CD4-positive, alpha-beta T cell (primary cell): ENCODE measurements around the gene ELL2. TPM values are rescaled to one million over a fixed set of nuclear protein-coding genes. Genes with fewer than 3 reads are reported as not detected.
A peak's percentile ranks its signal among the peaks of the same experiment; 100 is the strongest.

Experiments
- ATAC-seq: fragments of 200-7000 bp; cut with Tn5 transposase; one replicate; pipeline ENCODE4 v1.10.0; 2022; ENCODE audit warnings: mild to moderate bottlenecking; ENCODE audit not compliant: poor library complexity
- CTCF ChIA-PET: fragments of 350-600 bp; sonication (Branson Sonifier 250); formaldehyde crosslinking; loops from one replicate; lab custom pipeline; 2021; ENCODE audit warnings: antibody characterized with exemption, inconsistent platforms; lab: Charles Lee
- POLR2A ChIA-PET: fragments of 350-600 bp; sonication (Branson Sonifier 250); formaldehyde crosslinking; loops from one replicate; lab custom pipeline; 2021; ENCODE audit warnings: antibody characterized with exemption, inconsistent platforms; lab: Charles Lee
- DNase-seq, 14 experiments: peaks; one replicate each; pipeline ENCODE4 v3.0.0-alpha.2; 2013 to 2020; ENCODE audit warnings: mixed read lengths in 2 of 14
- H3K27ac ChIP-seq, 2 donors: one replicate each; pipeline versions ENCODE4 v1.5.1 to v1.7.0; 2013; ENCODE audit warnings: low read length in 2 of 2, low read depth in 1 of 2, mild to moderate bottlenecking in 1 of 2
- H3K27me3 ChIP-seq, 2 experiments: 1 replicate in 1 of 2; 2 replicates in 1 of 2; pipeline versions ENCODE4 v1.6.1 to v1.7.0; 2013; ENCODE audit warnings: low read length in 2 of 2, control low read depth in 1 of 2, mild to moderate bottlenecking in 1 of 2, moderate library complexity in 1 of 2; ENCODE audit not compliant: insufficient read depth in 2 of 2, control insufficient read depth in 1 of 2
- H3K36me3 ChIP-seq: one replicate; pipeline ENCODE4 v1.6.1; 2013; ENCODE audit warnings: low read length, control low read depth; ENCODE audit not compliant: insufficient read depth
- H3K4me1 ChIP-seq: one replicate; pipeline ENCODE4 v1.6.1; 2013; ENCODE audit warnings: low read length, control low read depth; ENCODE audit not compliant: insufficient read depth
- H3K4me3 ChIP-seq: one replicate; pipeline ENCODE4 v1.5.1; 2013; ENCODE audit warnings: mild to moderate bottlenecking, low read length, moderate library complexity
- H3K9me3 ChIP-seq, 2 experiments: 1 replicate in 1 of 2; 2 replicates in 1 of 2; pipeline versions ENCODE4 v1.6.1 to v1.7.0; 2013; ENCODE audit warnings: low read length in 2 of 2, mild to moderate bottlenecking in 2 of 2, control low read depth in 1 of 2, moderate library complexity in 1 of 2; ENCODE audit not compliant: control insufficient read depth in 1 of 2, insufficient read depth in 1 of 2
- H3K27ac Mint-ChIP-seq: one replicate; pipeline ENCODE4 v1.8.0; 2020; ENCODE audit warnings: mixed read lengths
- H3K27me3 Mint-ChIP-seq: one replicate; pipeline ENCODE4 v1.8.0; 2021; ENCODE audit warnings: mixed read lengths
- H3K36me3 Mint-ChIP-seq: one replicate; pipeline ENCODE4 v1.8.0; 2021; ENCODE audit warnings: low read depth, mixed read lengths
- H3K4me1 Mint-ChIP-seq: one replicate; pipeline ENCODE4 v1.8.0; 2021; ENCODE audit warnings: low read depth, mixed read lengths
- H3K4me3 Mint-ChIP-seq: one replicate; pipeline ENCODE4 v1.8.0; 2020; ENCODE audit warnings: mild to moderate bottlenecking, mixed read lengths
- H3K9me3 Mint-ChIP-seq: one replicate; pipeline ENCODE4 v1.8.0; 2020; ENCODE audit warnings: mixed read lengths
- CTCF ChIP-seq: fragments of 200-600 bp; IDR thresholded peaks from one replicate; pipeline ENCODE4 v1.8.0; 2022; ENCODE audit warnings: antibody characterized with exemption, mild to moderate bottlenecking
- intact Hi-C, 2 experiments: fragments of 100-400 bp; cut with DNase I in 1 of 2; cut with micrococcal nuclease in 1 of 2; formaldehyde crosslinking; loops; one replicate each; pipeline versions ENCODE4 v1.15.1 to v1.9.0; 2023 to 2025; cut with DNase I, micrococcal nuclease
- total RNA-seq, 174 experiments: library from RNA in 2 of 174; stranded (reverse) in 2 of 174; gene quantifications; one replicate each; pipeline ENCODE4 v1.2.3 and lab custom pipeline; 2021 to 2026

Gene ELL2
- total RNA-seq, 2 experiments from 2014 or later: 93.5 to 98.1 TPM

- TF ChIP-seq CTCF: peak; percentile 5
- Histone ChIP-seq H3K4me1 (peaks cover 16% of the 10 kb centered on the region), H3K36me3 (no peaks in the 10 kb centered on the region), H3K4me3 (no peak overlapping the region), H3K9me3 (no peaks in the 10 kb centered on the region), H3K27me3 (no peaks in the 10 kb centered on the region), H3K27ac (no peak overlapping the region)
- H3K9me3 Mint-ChIP-seq: no peaks in the 10 kb centered on the region
- H3K4me3 Mint-ChIP-seq: no peak overlapping the region
- H3K27ac Mint-ChIP-seq: no peak overlapping the region
- H3K27me3 Mint-ChIP-seq: peaks cover 13% of the 10 kb centered on the region
- CTCF ChIA-PET: interaction anchor here (0.9 to 1.8 kb wide), 6 partner anchors 8 to 474 kb away, joined by 3 to 9 read pairs (median 4); partner anchors contain the start of gene ELL2
- H3K4me1 Mint-ChIP-seq: peaks cover 42% of the 10 kb centered on the region
- ATAC-seq (no peak), DNase-seq (peak in 4 of 14 experiments; percentile 15 to 50 (median 34))
- no peaks in the 10 kb centered on the region for H3K36me3 Mint-ChIP-seq
- POLR2A ChIA-PET: interaction anchor here (0.6 to 1.2 kb wide), 2 partner anchors 8 to 96 kb away, joined by 5 to 6 read pairs; no protein-coding TSS in a partner anchor
- intact Hi-C loops: loop anchor here (5.0 to 10.0 kb wide), 3 partner anchors 40 to 673 kb away; partner anchors contain the start of gene ELL2 (in 1 of the 2)
Measured at GRCh38 chr5:95861864-95862561, 99.6 kb downstream of the ELL2 start.

- Mint-ChIP-seq H3K27me3 (peaks cover 13% of the 10 kb centered on the region), H3K36me3 (no peaks in the 10 kb centered on the region), H3K4me3 (no peak overlapping the region), H3K4me1 (peaks cover 42% of the 10 kb centered on the region), H3K9me3 (no peaks in the 10 kb centered on the region), H3K27ac (peak overlapping the region; percentile 19)
- ChIA-PET CTCF (interaction anchor here (0.9 to 1.8 kb wide), 6 partner anchors 9 to 474 kb away, joined by 3 to 9 read pairs (median 4); partner anchors contain the start of gene ELL2), POLR2A (interaction anchor here (0.6 to 1.2 kb wide), 2 partner anchors 8 to 97 kb away, joined by 5 to 6 read pairs; no protein-coding TSS in a partner anchor)
- H3K36me3 ChIP-seq: no peaks in the 10 kb centered on the region
- TF ChIP-seq CTCF: no peak
- no peak overlapping the region for H3K27ac ChIP-seq
- no peak overlapping the region for H3K4me3 ChIP-seq
- intact Hi-C loops: loop anchor here (5.0 to 10.0 kb wide), 3 partner anchors 41 to 673 kb away; partner anchors contain the start of gene ELL2 (in 1 of the 2)
- H3K9me3 ChIP-seq: no peaks in the 10 kb centered on the region
- no peaks in the 10 kb centered on the region for H3K27me3 ChIP-seq
- DNase-seq (peak in 2 of 14 experiments; percentile 59 to 68), ATAC-seq (no peak)
- H3K4me1 ChIP-seq: peaks cover 16% of the 10 kb centered on the region
Measured at GRCh38 chr5:95861221-95861863, 100.3 kb downstream of the ELL2 start.

GRCh38 chr5:95859661-95860060, 102.0 kb downstream of the ELL2 start:
- Histone ChIP-seq H3K4me1 (peaks cover 16% of the 10 kb centered on the region), H3K27ac (no peak overlapping the region), H3K36me3 (no peaks in the 10 kb centered on the region), H3K9me3 (no peaks in the 10 kb centered on the region), H3K4me3 (no peak overlapping the region), H3K27me3 (no peaks in the 10 kb centered on the region)
- intact Hi-C loops: loop anchor here (2.0 to 10.0 kb wide), 5 partner anchors 43 to 743 kb away; partner anchors contain the start of gene ELL2 (in 2 of the 2)
- ChIA-PET POLR2A (interaction anchor here (0.6 to 1.6 kb wide), 2 partner anchors 9 to 477 kb away, joined by 3 to 5 read pairs; no protein-coding TSS in a partner anchor), CTCF (interaction anchor here (0.9 to 2.9 kb wide), 8 partner anchors 10 to 855 kb away, joined by 3 to 21 read pairs (median 5); partner anchors contain the start of gene ELL2)
- Mint-ChIP-seq H3K4me3 (no peak overlapping the region), H3K27ac (no peak overlapping the region), H3K27me3 (peaks cover 13% of the 10 kb centered on the region), H3K36me3 (no peaks in the 10 kb centered on the region), H3K4me1 (peaks cover 42% of the 10 kb centered on the region), H3K9me3 (no peaks in the 10 kb centered on the region)
- no peak for TF ChIP-seq CTCF
- DNase-seq (no peak), ATAC-seq (no peak)
